CD4-positive, alpha-beta T cell treated with Interleukin-17A for 1 hour (primary cell): ENCODE measurements around the gene APOBEC3F.
"Not testable (repeated sequence)": the region's sequence is repeated elsewhere in the genome, so short reads cannot be mapped to it uniquely, and the experiment has no call there.

Experiments used
- DNase-seq: peaks from one replicate; pipeline ENCODE4 v3.0.0-alpha.2; 2020

Gene APOBEC3F

DNA sequence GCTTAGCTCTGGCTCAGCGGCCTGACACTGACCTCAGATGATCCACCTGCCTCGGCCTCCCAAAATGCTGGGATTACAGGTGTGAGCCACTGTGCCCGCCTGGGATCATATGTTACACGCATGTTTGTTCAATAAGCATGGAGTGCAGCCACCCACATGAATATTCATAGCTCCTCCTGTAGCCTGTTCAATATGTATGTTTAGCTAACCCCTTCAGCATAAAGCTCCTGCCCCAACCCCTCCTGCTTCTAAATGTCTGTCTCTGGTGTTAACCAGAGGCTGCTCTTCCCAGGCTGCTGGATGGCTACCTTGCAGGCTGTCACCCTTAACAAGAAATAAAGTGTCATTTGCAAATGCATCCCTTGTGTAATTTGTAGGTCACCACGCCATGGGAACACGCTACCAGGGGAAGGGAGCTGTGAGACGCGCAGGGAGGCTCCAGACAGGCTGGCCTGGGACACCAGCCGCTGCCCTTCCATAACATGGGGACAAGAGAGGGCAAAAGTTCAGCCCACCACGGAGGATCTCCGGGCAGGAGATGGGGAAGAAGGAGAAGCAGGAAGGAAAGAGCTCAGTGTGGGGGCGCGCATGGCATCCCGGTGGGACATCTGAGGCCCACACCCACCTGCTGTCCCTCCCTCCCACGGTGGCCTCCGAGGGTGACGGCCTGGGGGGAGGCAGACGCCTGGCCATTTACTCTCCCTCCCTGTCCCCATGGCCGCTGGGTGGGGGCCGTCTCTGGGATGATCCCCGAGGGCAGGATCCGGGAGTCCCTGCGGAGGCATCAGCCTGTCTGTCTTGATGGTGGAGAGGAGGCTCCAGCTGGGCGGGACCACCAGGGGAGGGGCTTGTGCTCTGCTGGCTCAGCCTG is 35.7 kb downstream of the APOBEC3F start:
- DNase-seq, result not testable (repeated sequence)

- peak; percentile 80 for DNase-seq
Observed at GRCh38 chr22:39077026-39077840, 36.6 kb downstream of the APOBEC3F start, which contains the start of gene APOBEC3G. TSS of gene APOBEC3G (plus strand) at chr22:39077275. CDS start at chr22:39077362, 87 bp downstream.

DNA sequence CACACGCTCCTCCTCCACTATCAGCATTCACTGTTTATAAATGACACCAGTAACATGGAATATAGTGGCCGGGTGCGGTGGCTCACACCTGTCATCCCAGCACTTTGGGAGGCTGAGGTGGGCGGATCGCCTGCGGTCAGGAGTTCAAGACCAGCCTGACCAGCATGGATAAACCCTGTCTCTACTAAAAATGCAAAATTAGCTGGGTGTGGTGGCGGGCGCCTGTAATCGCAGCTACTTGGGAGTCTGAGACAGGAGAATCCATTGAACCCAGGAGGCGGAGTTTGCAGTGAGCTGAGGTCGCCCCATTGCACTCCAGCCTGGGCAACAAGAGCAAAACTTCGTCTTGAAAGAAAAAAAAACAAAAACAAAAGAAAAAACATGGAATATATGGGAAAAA is 37.2 kb downstream of the APOBEC3F start:
- DNase-seq, result not testable (repeated sequence)

GRCh38 chr22:39078329-39078728 is 37.7 kb downstream of the APOBEC3F start:
- DNase-seq, result peak; percentile 55

DNA sequence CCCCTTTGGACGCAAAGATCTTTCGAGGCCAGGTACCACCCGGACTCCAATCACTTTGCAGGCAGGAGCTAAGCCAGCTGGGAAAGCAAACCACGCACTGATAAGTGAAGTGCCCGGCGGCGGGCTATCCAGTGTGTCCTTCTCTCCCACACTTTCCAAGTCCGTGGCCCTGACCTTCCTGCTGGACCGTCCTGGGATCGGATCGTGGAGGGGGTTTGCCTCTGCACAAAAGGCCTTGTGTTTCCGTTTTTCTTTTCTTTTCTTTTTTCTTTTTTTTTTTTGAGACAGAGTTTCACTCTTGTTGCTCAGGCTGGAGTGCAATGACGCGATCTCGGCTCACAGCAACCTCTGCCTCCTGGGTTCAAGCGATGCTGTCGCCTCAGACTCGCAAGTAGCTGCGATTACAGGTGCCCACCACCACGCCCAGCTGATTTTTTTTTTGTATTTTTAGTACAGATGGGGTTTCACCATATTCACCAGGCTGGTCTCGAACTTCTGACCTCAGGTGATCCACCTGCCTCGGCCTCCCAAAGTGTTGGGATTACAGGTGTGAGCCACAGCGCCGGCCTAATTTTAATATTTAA is 38.5 kb downstream of the APOBEC3F start:
- DNase-seq, result peak; percentile 46

DNA sequence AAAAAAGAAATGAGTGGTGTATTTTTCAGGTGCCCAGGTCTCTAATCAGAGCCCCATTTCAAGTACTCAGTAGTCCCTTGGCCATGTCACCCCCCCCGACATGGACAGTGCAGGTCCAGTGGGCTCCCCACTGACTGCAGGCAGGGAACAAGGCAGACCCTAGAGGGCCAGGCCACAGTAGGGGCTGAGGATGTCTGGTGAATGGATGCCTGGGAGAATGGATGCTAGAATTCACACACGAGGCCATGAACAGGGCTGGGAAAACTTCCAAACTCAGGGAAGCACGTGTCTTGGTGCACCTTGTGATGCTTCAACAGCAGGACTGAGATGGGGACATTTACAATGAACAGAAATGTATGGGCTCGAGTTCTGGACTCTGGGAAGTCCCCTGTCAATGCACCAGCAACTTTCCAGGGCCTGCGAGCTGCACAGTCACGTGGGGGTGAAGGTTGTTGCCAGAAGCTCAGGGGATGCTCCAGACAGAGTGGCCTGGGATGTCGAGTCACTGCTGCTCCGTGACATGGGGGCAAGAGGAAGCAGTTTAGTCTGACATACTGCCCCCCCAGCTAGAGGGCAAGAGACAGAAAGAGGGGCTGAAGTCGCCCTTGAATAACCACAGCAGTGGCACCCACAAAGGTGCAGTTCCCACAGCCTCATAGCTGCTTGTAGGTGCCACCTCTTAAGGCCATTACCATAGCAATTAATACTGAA is 39.5 kb downstream of the APOBEC3F start:
- DNase-seq, result peak; percentile 70

GRCh38 chr22:39081016-39081415 is 40.4 kb downstream of the APOBEC3F start:
- no peak for DNase-seq

DNA sequence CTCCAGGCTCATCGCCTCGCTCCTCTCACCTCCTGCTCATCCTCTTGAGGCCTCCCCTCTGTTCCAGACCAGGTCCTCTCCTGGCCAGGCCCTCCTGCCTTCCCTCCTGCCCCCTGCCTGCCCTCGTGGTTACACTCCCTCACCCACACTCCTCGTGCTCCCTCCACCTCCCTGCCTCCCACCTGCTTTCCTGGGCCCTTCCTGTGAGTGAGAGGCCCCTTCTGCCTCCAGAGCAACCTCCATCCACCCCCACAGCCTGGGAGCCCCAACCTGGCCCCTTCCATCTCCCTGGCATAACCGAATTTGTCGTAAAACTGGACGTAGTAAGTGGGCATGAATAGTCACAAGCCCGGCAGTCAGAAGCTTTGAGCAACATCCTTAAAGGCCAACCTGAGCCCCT is 40.9 kb downstream of the APOBEC3F start:
- no peak for DNase-seq

GRCh38 chr22:39083212-39084165 is 42.8 kb downstream of the APOBEC3F start:
- DNase-seq, result no peak

GRCh38 chr22:39084666-39085065 is 44.0 kb downstream of the APOBEC3F start:
- no peak for DNase-seq

DNA sequence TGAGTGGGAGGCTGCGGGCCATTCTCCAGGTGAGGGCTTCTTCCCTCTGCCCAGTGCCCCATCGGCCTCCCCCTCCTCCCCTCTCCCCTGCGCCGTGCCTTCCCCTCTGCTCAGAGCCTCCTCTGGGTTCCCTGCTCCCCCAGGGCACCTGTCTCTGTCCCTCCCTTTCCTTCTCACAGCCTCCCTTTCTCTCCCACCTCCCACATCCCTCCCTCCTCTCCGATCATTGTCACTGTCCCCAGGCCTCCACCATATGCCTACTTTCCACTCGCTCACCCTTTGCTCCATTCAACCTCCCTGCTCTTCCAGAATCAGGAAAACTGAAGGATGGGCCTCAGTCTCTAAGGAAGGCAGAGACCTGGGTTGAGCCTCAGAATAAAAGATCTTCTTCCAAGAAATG is 46.4 kb downstream of the APOBEC3F start:
- DNase-seq, result no peak

- no peak for DNase-seq
Observed at GRCh38 chr22:39087881-39088684, 47.4 kb downstream of the APOBEC3F start.

DNA sequence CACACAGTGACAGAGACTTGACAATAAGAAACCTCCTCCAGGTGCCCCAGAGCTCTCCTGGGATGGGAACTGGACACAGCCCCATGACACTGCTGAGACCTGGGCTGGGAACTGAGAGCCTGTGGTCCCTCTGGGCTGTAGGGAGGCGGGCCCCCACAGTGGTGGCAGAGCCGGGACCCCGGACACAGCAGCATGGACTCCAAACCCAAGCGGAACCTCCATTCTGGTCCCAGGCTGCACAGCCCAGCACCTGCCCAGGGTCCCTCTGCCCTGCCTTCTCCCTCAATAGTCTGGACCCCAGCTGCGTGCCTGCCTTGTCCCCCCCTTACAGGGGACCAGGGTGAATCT is 48.0 kb downstream of the APOBEC3F start:
- DNase-seq, result no peak

- DNase-seq, result no peak
Observed at GRCh38 chr22:39089928-39090327, 49.3 kb downstream of the APOBEC3F start.

DNA sequence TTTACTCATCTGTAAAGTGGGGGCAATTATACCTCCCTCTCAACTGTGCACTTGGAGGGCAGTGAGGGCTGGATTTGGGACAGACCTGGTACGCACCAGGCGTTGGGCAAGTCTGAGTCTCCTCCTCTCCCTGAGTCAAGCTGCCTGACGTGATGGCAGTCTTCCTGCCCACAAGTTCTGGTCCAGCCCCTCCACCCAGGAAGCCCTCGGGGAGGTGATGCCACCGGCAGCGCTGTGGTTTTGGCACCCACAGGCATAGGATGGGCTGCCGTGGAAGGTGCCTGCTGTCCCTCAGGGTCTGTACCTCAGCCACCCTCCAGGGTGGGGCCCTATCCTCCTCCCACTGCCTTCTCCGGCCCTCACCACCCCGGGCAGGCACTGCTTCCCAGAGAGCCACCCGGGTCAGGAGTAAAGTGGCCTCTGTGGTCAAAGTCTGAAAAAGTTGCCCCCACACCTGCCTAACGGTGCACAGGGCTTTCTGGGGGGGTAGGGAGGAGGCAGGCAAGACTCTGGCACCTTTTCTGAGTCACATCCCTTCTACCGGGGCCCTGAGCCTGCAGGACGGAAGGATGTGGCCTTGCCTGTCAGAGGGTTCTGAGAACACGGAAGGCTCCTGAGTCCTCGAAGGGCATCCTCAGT is 49.9 kb downstream of the APOBEC3F start:
- peak; percentile 92 for DNase-seq

- no peak for DNase-seq
Observed at GRCh38 chr22:39091126-39092081, 50.7 kb downstream of the APOBEC3F start.

GRCh38 chr22:39092111-39092862 is 51.6 kb downstream of the APOBEC3F start:
- no peak for DNase-seq

- DNase-seq, result peak; percentile 59
Observed at GRCh38 chr22:39094717-39095389, 54.2 kb downstream of the APOBEC3F start.
